Measurements from ENCODE around the gene FNDC11.

GRCh38 chr20:63513207-63513606 is 40.8 kb upstream of the FNDC11 start:
- TF ChIP-seq POLR2A (IDR thresholded peaks at IDR 0.05) = no peak
- no peak for TF ChIP-seq CTCF (IDR thresholded peaks at IDR 0.05 in 8 of 11, conservative IDR thresholded peaks at IDR 0.05 in 3 of 11)
